Measurements from ENCODE around the gene TRAPPC2L. TPM values are rescaled to one million over a fixed set of nuclear protein-coding genes. Genes with fewer than 3 reads are reported as not detected.

TRAPPC2L gene
- total RNA-seq, 1 donor from 2014 or later = 95.1 TPM

GRCh38 chr16:88877564-88878289, 20.8 kb downstream of the TRAPPC2L start:
- DNase-seq (ENCODE audit: low read depth, low spot score) = no peak
- no peaks in the 10 kb centered on the region for H3K36me3 Mint-ChIP-seq (ENCODE audit: low read depth)
- TF ChIP-seq, protein P1, sequence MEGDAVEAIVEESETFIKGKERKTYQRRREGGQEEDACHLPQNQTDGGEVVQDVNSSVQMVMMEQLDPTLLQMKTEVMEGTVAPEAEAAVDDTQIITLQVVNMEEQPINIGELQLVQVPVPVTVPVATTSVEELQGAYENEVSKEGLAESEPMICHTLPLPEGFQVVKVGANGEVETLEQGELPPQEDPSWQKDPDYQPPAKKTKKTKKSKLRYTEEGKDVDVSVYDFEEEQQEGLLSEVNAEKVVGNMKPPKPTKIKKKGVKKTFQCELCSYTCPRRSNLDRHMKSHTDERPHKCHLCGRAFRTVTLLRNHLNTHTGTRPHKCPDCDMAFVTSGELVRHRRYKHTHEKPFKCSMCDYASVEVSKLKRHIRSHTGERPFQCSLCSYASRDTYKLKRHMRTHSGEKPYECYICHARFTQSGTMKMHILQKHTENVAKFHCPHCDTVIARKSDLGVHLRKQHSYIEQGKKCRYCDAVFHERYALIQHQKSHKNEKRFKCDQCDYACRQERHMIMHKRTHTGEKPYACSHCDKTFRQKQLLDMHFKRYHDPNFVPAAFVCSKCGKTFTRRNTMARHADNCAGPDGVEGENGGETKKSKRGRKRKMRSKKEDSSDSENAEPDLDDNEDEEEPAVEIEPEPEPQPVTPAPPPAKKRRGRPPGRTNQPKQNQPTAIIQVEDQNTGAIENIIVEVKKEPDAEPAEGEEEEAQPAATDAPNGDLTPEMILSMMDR (conservative IDR thresholded peaks at IDR 0.05) = no peak
- no peak overlapping the region for H3K27ac Mint-ChIP-seq (ENCODE audit: unreplicated experiment)
- H3K27me3 Mint-ChIP-seq (ENCODE audit: low read depth) = no peaks in the 10 kb centered on the region
- no peaks in the 10 kb centered on the region for H3K4me1 Mint-ChIP-seq
- no peaks in the 10 kb centered on the region for H3K9me3 Mint-ChIP-seq
- H3K4me3 Mint-ChIP-seq = no peak overlapping the region

GRCh38 chr16:88878356-88878755, 21.4 kb downstream of the TRAPPC2L start:
- Mint-ChIP-seq H3K4me1 (no peaks in the 10 kb centered on the region), H3K9me3 (no peaks in the 10 kb centered on the region)
- TF ChIP-seq, protein P1 (conservative IDR thresholded peaks at IDR 0.05) = no peak

GRCh38 chr16:88878967-88879787, 22.2 kb downstream of the TRAPPC2L start:
- H3K36me3 Mint-ChIP-seq (ENCODE audit: low read depth) = no peaks in the 10 kb centered on the region
- TF ChIP-seq, protein P1 (conservative IDR thresholded peaks at IDR 0.05) = no peak
- H3K4me3 Mint-ChIP-seq = no peak overlapping the region
- no peaks in the 10 kb centered on the region for H3K9me3 Mint-ChIP-seq
- DNase-seq (ENCODE audit: low read depth, low spot score) = no peak
- H3K27me3 Mint-ChIP-seq (ENCODE audit: low read depth) = no peaks in the 10 kb centered on the region
- no peaks in the 10 kb centered on the region for H3K4me1 Mint-ChIP-seq
- H3K27ac Mint-ChIP-seq (ENCODE audit: unreplicated experiment) = no peak overlapping the region

More at GRCh38 chr16:88878356-88878755, 21.4 kb downstream of the TRAPPC2L start:
- Mint-ChIP-seq H3K27ac (ENCODE audit: unreplicated experiment) (no peak overlapping the region), H3K4me3 (no peak overlapping the region), H3K36me3 (ENCODE audit: low read depth) (no peaks in the 10 kb centered on the region), H3K27me3 (ENCODE audit: low read depth) (no peaks in the 10 kb centered on the region)
- no peak for DNase-seq (ENCODE audit: low read depth, low spot score)

DNA sequence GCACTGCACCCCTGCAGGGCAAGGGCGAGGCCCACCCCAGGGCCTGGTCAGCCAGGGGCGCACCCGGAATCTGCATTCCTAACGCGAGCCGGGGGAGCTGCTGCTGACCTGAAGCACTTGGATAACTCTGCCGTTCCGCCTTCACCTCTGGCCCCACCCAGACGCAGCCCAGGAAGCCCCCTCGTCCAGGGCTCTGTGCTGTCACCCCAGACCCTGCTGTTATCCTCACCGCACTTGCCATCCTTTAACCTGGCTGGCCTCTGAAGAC, 22.8 kb downstream of the TRAPPC2L start:
- no peak for DNase-seq (ENCODE audit: low read depth, low spot score)
- Mint-ChIP-seq H3K4me3 (no peak overlapping the region), H3K27me3 (ENCODE audit: low read depth) (no peaks in the 10 kb centered on the region), H3K27ac (ENCODE audit: unreplicated experiment) (peak overlapping the region; percentile 52), H3K9me3 (no peaks in the 10 kb centered on the region), H3K36me3 (ENCODE audit: low read depth) (no peaks in the 10 kb centered on the region), H3K4me1 (no peaks in the 10 kb centered on the region)
- TF ChIP-seq, protein P1 (conservative IDR thresholded peaks at IDR 0.05) = no peak

DNA sequence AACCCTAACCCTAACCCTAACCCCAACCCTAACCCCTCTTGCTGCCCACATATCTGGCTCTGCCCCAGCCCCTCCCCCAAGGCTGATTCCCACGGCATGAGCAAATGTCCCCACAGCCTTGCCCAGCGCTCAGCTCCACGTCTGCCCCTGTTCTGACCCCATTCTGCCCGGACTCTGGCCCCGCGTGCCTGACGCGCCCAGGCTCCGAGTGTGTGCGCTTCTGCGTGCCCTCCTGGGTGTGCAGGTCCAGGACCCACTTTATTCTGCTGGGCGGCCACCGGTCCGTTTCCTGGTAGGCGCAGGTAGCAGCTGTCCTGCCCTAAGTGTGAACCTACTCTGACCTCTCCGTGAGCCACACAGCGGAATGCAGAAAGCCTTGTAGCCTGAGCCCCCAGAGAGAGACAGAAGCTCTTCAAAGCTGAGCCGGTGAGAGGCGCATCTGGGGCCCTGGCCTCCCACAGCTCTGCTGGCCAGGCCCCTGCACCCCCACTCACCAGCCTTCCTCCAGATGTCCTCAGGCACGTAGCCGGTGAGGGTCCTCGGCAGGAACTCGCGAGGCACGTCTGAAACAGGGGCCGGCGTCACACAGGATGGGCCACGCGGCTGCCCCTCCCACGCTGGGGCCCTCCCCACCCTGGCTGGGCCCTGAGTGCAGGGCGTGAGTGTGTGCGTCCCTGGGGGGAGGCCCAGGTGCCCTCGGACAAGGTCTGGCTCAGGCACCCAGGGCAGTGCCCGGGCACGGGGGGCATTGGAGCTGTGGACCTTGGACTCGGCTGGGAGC, 23.5 kb downstream of the TRAPPC2L start:
- no peaks in the 10 kb centered on the region for H3K27me3 Mint-ChIP-seq (ENCODE audit: low read depth)
- H3K4me1 Mint-ChIP-seq = no peaks in the 10 kb centered on the region
- no peak overlapping the region for H3K4me3 Mint-ChIP-seq
- no peak for DNase-seq (ENCODE audit: low read depth, low spot score)
- H3K27ac Mint-ChIP-seq (ENCODE audit: unreplicated experiment) = no peak overlapping the region
- no peaks in the 10 kb centered on the region for H3K9me3 Mint-ChIP-seq
- no peaks in the 10 kb centered on the region for H3K36me3 Mint-ChIP-seq (ENCODE audit: low read depth)
- TF ChIP-seq, protein P1 (conservative IDR thresholded peaks at IDR 0.05) = no peak
